ENCODE data around the gene RAB15. TPM values are rescaled to one million over a fixed set of nuclear protein-coding genes. Genes with fewer than 3 reads are reported as not detected.
"Not testable (repeated sequence)": the region's sequence is repeated elsewhere in the genome, so short reads cannot be mapped to it uniquely, and the experiment has no call there.

RAB15 gene
- total RNA-seq, 1 experiment from 2014 or later: 7.7 TPM

DNA sequence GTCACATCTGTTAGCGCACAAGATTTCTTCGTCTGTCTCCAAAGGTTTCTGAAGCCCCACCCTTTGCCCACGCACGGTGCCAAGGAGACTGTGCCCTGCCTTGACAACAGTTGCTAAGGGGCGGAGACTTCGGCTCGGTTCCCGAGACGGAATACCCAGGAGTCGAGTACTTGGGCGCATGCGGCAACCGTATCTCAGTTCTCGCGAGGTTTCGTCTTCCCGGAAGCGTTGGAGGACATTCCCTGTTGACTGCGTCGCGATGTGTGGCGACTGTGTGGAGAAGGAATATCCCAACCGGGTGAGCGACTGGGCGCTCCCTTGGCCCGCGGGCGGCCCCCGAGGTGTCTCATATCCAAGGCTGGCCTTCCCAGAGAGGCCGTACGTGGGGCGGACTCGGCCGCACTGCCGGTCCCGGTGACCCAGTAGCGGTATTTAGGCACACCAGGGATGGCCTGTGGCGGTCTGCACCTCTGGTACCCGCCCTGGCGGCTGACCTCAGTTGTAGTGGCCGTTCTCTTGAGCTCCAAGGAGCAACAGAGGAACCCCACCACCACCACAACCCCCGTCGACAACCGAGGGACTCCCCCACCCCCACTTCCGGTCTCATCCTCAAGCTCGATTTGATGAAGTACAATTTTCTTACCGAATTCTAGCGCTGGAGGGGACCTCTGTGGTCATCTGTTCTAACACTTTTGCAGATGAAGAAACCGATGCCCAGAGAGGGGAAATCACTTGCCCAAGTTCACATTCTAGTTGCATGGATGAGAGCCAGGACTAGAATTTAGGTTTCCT lies 57.7 kb downstream of the RAB15 start, which contains the start of gene CHURC1:
TSS of gene CHURC1 (plus strand) at position 219 of the 792 bp plus-strand sequence. CDS start at position 260, 41 bp downstream.
- peak; percentile 88 to 98 for DNase-seq (ENCODE audit: low read depth in 1 of 2, low spot score in 2 of 2)
- H3K27me3 ChIP-seq (replicated peaks): no peaks in the 10 kb centered on the region
- no peaks in the 10 kb centered on the region for H3K9me3 ChIP-seq (replicated peaks)
- peaks cover 11% of the 10 kb centered on the region for H3K36me3 ChIP-seq
- H3K4me3 ChIP-seq: peak within 1 kb of the TSS; percentile 83
- H3K4me1 ChIP-seq (replicated peaks): peaks cover 17% of the 10 kb centered on the region
- peak within 1 kb of the TSS; percentile 93 for H3K27ac ChIP-seq

DNA sequence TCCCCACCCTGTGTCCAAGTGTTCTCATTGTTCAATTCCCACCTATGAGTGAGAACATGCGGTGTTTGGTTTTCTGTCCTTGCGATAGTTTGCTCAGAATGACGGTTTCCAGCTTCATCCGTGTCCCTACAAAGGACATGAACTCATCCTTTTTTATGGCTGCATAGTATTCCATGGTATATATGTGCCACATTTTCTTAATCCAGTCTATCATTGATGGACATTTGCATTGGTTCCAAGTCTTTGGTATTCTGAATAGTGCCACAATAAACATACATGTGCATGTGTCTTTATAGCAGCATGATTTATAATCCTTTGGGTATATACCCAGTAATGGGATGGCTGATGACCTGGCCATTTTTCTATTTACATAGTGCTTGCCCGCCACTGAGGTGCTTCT lies 58.7 kb downstream of the RAB15 start:
- H3K4me3 ChIP-seq; DNase-seq (ENCODE audit: low read depth in 1 of 2, low spot score in 2 of 2); H3K27me3 ChIP-seq (replicated peaks); H3K9me3 ChIP-seq (replicated peaks); H3K27ac ChIP-seq: not testable (repeated sequence)
- Histone ChIP-seq H3K36me3 (peaks cover 11% of the 10 kb centered on the region), H3K4me1 (replicated peaks) (peaks cover 16% of the 10 kb centered on the region)

DNA sequence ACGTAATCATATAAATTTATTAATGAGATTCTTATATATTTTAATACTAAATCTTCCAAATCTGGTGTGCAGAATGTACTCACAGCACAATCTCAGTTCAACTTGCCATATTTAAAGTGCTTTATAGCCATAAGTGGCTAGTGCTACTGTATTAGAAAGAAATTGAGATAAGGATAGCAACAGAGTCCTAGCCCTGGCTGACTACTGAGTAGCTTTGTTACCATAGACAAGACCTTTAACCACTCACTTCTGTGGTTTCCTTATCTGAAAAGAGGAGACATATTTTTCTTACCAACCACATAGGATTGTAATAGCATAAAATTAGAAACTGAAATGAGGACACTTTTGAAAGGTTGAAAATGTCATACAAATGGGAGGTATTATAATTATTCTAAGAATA lies 59.9 kb downstream of the RAB15 start:
- DNase-seq (ENCODE audit: low read depth in 1 of 2, low spot score in 2 of 2): no peak
- peaks cover 7% of the 10 kb centered on the region for H3K4me1 ChIP-seq (replicated peaks)
- H3K27me3 ChIP-seq (replicated peaks): no peaks in the 10 kb centered on the region; the same call in 1 of the 2 replicates
- no peaks in the 10 kb centered on the region for H3K9me3 ChIP-seq (replicated peaks)
- H3K4me3 ChIP-seq: no peak overlapping the region
- no peak overlapping the region for H3K27ac ChIP-seq
- peaks cover 11% of the 10 kb centered on the region for H3K36me3 ChIP-seq

DNA sequence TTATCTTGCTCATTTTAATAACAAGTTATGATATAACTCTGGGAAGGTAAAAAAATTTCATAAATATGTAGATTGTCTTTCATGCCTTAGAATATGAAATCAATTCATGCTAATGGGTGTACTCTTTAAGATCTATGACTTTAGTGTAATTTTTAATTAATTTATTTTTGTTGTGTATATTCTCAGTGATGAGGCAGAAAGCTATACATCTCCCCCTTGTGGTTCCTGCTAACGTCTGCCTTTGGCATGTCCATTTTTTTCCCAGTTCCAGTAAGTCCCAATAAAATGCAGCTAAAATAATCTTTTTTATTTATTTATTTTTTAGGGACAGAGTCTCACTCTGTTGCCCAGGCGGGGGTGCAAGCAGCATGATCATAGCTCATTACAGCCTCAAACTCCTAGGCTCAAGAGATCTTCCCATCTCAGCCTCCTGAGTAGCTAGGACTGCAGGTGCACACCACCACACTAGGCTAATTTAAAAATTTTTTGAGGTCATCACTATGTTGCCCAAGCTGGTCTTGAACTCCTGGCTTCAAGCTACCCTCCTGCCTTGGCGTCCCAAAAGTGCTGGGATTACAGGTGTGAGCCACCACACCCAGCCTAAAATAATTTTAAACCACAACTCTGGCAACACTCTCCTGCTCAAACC lies 61.2 kb downstream of the RAB15 start:
- Histone ChIP-seq H3K27me3 (replicated peaks) (no peaks in the 10 kb centered on the region; the same call in 1 of the 2 replicates), H3K4me1 (replicated peaks) (peaks cover 7% of the 10 kb centered on the region), H3K27ac (no peak overlapping the region), H3K36me3 (peaks cover 9% of the 10 kb centered on the region), H3K9me3 (replicated peaks) (no peaks in the 10 kb centered on the region), H3K4me3 (no peak overlapping the region)
- DNase-seq (ENCODE audit: low read depth in 1 of 2, low spot score in 2 of 2): no peak

DNA sequence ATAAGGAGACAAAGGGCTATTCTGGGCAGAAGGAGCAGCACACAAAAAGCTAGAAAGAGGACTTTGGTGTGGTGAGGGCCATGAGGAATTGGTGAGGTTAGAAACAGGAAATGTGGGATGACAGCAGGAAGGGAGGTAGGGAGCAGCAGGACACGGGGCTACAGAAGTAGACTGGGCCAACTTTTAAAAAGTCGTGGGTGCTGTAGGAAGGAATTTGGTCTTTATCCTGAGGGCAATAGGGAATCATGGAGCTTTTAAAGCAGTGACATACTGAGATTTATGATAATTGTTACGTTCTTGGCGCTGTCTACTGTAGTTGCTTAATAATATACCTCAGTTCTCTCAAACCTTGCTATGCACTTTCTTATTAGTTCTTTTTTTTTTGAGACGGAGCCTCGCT lies 66.1 kb downstream of the RAB15 start:
- no peak overlapping the region for H3K4me3 ChIP-seq
- H3K27me3 ChIP-seq (replicated peaks): no peaks in the 10 kb centered on the region; the same call in 1 of the 2 replicates
- no peaks in the 10 kb centered on the region for H3K36me3 ChIP-seq
- no peak overlapping the region for H3K27ac ChIP-seq
- no peaks in the 10 kb centered on the region for H3K9me3 ChIP-seq (replicated peaks)
- no peaks in the 10 kb centered on the region for H3K4me1 ChIP-seq (replicated peaks)
- no peak for DNase-seq (ENCODE audit: low read depth in 1 of 2, low spot score in 2 of 2)

DNA sequence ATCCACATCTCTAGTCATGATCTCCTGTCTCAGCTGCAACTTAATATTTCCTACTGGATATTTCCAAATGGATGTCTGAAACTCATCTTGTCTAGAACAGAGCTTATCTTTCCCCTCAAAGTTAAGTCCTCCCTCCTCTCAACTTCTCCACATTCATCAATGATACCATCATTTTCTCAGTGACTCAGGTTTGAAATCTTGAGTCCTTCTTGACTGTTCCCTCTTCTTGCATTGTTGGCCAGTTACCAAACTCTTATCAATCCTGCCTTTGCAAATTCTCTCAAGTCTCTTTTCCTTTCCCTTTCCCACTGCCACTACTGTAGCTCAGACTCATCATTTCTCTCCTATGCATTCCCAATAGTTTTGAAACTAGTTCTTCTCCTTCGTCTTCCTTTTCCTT lies 72.2 kb downstream of the RAB15 start:
- DNase-seq (ENCODE audit: low read depth in 1 of 2, low spot score in 2 of 2): no peak
- H3K4me1 ChIP-seq (replicated peaks): no peaks in the 10 kb centered on the region
- no peak overlapping the region for H3K4me3 ChIP-seq
- no peaks in the 10 kb centered on the region for H3K36me3 ChIP-seq
- no peaks in the 10 kb centered on the region for H3K9me3 ChIP-seq (replicated peaks)
- no peaks in the 10 kb centered on the region; the same call in 1 of the 2 replicates for H3K27me3 ChIP-seq (replicated peaks)
- no peak overlapping the region for H3K27ac ChIP-seq

Other genes with a start within 250 kb of the RAB15 start
- gene SPTB, start 92.4 kb downstream of the RAB15 start, total RNA-seq (2014; rRNA removed; shearing (Covaris generic)): 1.1 and 2.0 TPM in 2 replicates
- 71.4 and 72.4 TPM in 2 replicates for gene CHURC1, start 57.9 kb downstream of the RAB15 start, total RNA-seq (2014; rRNA removed; shearing (Covaris generic))
- gene GPX2, start 29.6 kb downstream of the RAB15 start, total RNA-seq (2014; rRNA removed; shearing (Covaris generic)): not detected in 2 replicates
- 6.3 and 7.4 TPM in 2 replicates for gene FNTB, start 14.6 kb upstream of the RAB15 start, total RNA-seq (2014; rRNA removed; shearing (Covaris generic))
- 21.3 and 24.6 TPM in 2 replicates for gene MAX, start 130.2 kb upstream of the RAB15 start, total RNA-seq (2014; rRNA removed; shearing (Covaris generic))